ENCODE results near the gene PAXIP1.

- peak; percentile 35 to 61 (median 49) for TF ChIP-seq CTCF (IDR thresholded peaks at IDR 0.05 in 4 of 5, conservative IDR thresholded peaks at IDR 0.05 in 1 of 5)
- TF ChIP-seq POLR2A (IDR thresholded peaks at IDR 0.05): no peak
Observed at GRCh38 chr7:154953006-154953684, 49.8 kb downstream of the PAXIP1 start.
